GM12878 (cell line): ENCODE results near the gene C14orf93. TPM values are rescaled to one million over a fixed set of nuclear protein-coding genes. Genes with fewer than 3 reads are reported as not detected.

Experiments used
- CBFB ChIP-seq: IDR thresholded peaks from 2 replicates; pipeline ENCODE4 v1.6.1; 2016; ENCODE audit warnings: antibody characterized with exemption, low read depth
- CBX3 ChIP-seq: fragments of 200-600 bp; sonication (generic); IDR thresholded peaks from 2 replicates; pipeline ENCODE4 v1.6.1; 2016; ENCODE audit warnings: low read depth, borderline replicate concordance
- CEBPZ ChIP-seq: fragments of 150-350 bp; IDR thresholded peaks from 2 replicates; pipeline ENCODE4 v1.6.1; 2016; ENCODE audit warnings: low read depth, low read length
- CHD1 ChIP-seq: IDR thresholded peaks from 2 replicates; pipeline ENCODE4 v1.6.1; 2012; ENCODE audit warnings: low read depth, low read length, improper control_type of control experiment
- CHD4 ChIP-seq: fragments of 200-600 bp; sonication (generic); IDR thresholded peaks from 2 replicates; pipeline ENCODE4 v1.6.1; 2016; ENCODE audit warnings: mild to moderate bottlenecking
- CTCF ChIP-seq, 3 experiments: IDR thresholded peaks in 2 of 3; conservative IDR thresholded peaks in 1 of 3; 2 replicates each; pipeline ENCODE4 v1.5.1; 2011; ENCODE audit warnings: low read depth in 3 of 3, low read length in 3 of 3, mild to moderate bottlenecking in 3 of 3, control low read depth in 2 of 3, moderate library complexity in 2 of 3, inconsistent platforms in 1 of 3, mixed read lengths in 1 of 3; ENCODE audit not compliant: control insufficient read depth in 2 of 3, insufficient read depth in 1 of 3; ENCODE audit errors: extremely low read depth in 1 of 3
- E2F8 ChIP-seq: fragments of 450-650 bp; IDR thresholded peaks from 2 replicates; pipeline ENCODE4 v1.6.1; 2018; ENCODE audit warnings: mild to moderate bottlenecking, low read depth, moderate library complexity; ENCODE audit not compliant: partially characterized antibody
- HCFC1 ChIP-seq: fragments of 150-350 bp; IDR thresholded peaks from 2 replicates; pipeline ENCODE4 v1.6.1; 2014; ENCODE audit warnings: low read length
- HDAC2 ChIP-seq: fragments of 200-600 bp; sonication (generic); IDR thresholded peaks from 2 replicates; pipeline ENCODE4 v1.6.1; 2017
- MTA2 ChIP-seq: fragments of 450-650 bp; IDR thresholded peaks from 2 replicates; pipeline ENCODE4 v1.6.1; 2016; ENCODE audit warnings: low read depth, mild to moderate bottlenecking, moderate library complexity
- MTA3 ChIP-seq: IDR thresholded peaks from 2 replicates; pipeline ENCODE4 v1.6.1; 2012; ENCODE audit warnings: low read length, inconsistent platforms, borderline replicate concordance
- NKRF ChIP-seq: fragments of 450-650 bp; conservative IDR thresholded peaks from 2 replicates; pipeline ENCODE4 v1.6.1; 2017; ENCODE audit warnings: mild to moderate bottlenecking, moderate library complexity
- PKNOX1 ChIP-seq: fragments of 450-650 bp; IDR thresholded peaks from 2 replicates; pipeline ENCODE4 v1.6.1; 2016; ENCODE audit warnings: mild to moderate bottlenecking
- POLR2AphosphoS5 ChIP-seq: IDR thresholded peaks from 2 replicates; pipeline ENCODE4 v1.6.1; 2011; ENCODE audit warnings: mild to moderate bottlenecking, low read length, inconsistent platforms
- SIX5 ChIP-seq: IDR thresholded peaks from 2 replicates; pipeline ENCODE4 v1.6.1; 2011; ENCODE audit warnings: mild to moderate bottlenecking, low read depth, low read length, moderate library complexity; ENCODE audit not compliant: severe bottlenecking
- SMC3 ChIP-seq: IDR thresholded peaks from 2 replicates; pipeline ENCODE4 v1.6.1; 2011; ENCODE audit warnings: low read length, improper control_type of control experiment, borderline replicate concordance
- SPI1 ChIP-seq: IDR thresholded peaks from 2 replicates; pipeline ENCODE4 v1.6.1; 2011; ENCODE audit warnings: low read depth, mild to moderate bottlenecking, low read length, moderate library complexity, borderline replicate concordance; ENCODE audit not compliant: insufficient read depth
- STAT1 ChIP-seq: fragments of 450-650 bp; conservative IDR thresholded peaks from 2 replicates; pipeline ENCODE4 v1.6.1; 2014; ENCODE audit warnings: antibody characterized with exemption, mild to moderate bottlenecking
- TCF7 ChIP-seq: IDR thresholded peaks from 2 replicates; pipeline ENCODE4 v1.6.1; 2014; ENCODE audit warnings: antibody characterized with exemption, borderline replicate concordance
- ZBED1 ChIP-seq: IDR thresholded peaks from 2 replicates; pipeline ENCODE4 v1.6.1; 2016; ENCODE audit warnings: borderline replicate concordance
- ZNF207 ChIP-seq: fragments of 450-650 bp; IDR thresholded peaks from 2 replicates; pipeline ENCODE4 v1.6.1; 2014; ENCODE audit warnings: antibody characterized with exemption, mild to moderate bottlenecking, borderline replicate concordance
- polyA plus RNA-seq, 11 experiments: library from polyadenylated mRNA; depleted of rRNA in 4 of 11; unstranded in 6 of 11; stranded (reverse) in 5 of 11; fragments of >200 nt; fragmentation: Nextera tagmentation in 4 of 11; fragmentation: Illumina TruSeq in 1 of 11; extraction: Ambion mirVana in 4 of 11; extraction: Trizol in 1 of 11; gene quantifications; 1 replicate in 1 of 11; 2 replicates in 10 of 11; pipeline versions ENCODE4 v1.2.1 to v1.2.3, GENCODE V29; 2011 to 2016; ENCODE audit warnings: inconsistent platforms in 2 of 11, missing spikeins in 2 of 11, low read depth in 1 of 11
- total RNA-seq, 4 experiments: library from RNA; depleted of rRNA in 3 of 4; stranded (reverse); fragments of >200 nt in 3 of 4; fragmentation: Illumina TruSeq in 1 of 4; extraction: Trizol in 1 of 4; gene quantifications; 2 replicates each; pipeline versions ENCODE4 v1.2.1 to v1.2.3, GENCODE V29; 2013 to 2021

C14orf93 gene
- total and polyA plus RNA-seq, 10 of the 15 experiments (the other 5 are each of a cell fraction or from before 2014, with no cell fraction given) = 1.8 to 13.9 (median 10.2) TPM

GRCh38 chr14:22986508-22987054 lies 23.4 kb downstream of the C14orf93 start (continued):
- TF ChIP-seq SIX5 (no peak), POLR2AphosphoS5 (no peak), MTA3 (no peak), HCFC1 (no peak), CEBPZ (no peak), HDAC2 (no peak), SMC3 (peak; percentile 94), PKNOX1 (no peak), ZNF207 (no peak), CHD4 (no peak), TCF7 (no peak), CTCF (IDR thresholded peaks at IDR 0.05 in 2 of 3, conservative IDR thresholded peaks at IDR 0.05 in 1 of 3; ENCODE audit: control insufficient read depth in 2 of 3, extremely low read depth in 1 of 3, insufficient read depth in 1 of 3, low read depth in 3 of 3, low read length in 3 of 3) (peak; percentile 85 to 94 (median 93)), STAT1 (no peak), NKRF (no peak), CBX3 (no peak), SPI1 (no peak), E2F8 (no peak), ZBED1 (no peak), CBFB (no peak), MTA2 (no peak), CHD1 (no peak)
